ENCODE measurements around the gene LMNTD1.
"Not testable (repeated sequence)": the region's sequence is repeated elsewhere in the genome, so short reads cannot be mapped to it uniquely, and the experiment has no call there.

Gene LMNTD1

DNA sequence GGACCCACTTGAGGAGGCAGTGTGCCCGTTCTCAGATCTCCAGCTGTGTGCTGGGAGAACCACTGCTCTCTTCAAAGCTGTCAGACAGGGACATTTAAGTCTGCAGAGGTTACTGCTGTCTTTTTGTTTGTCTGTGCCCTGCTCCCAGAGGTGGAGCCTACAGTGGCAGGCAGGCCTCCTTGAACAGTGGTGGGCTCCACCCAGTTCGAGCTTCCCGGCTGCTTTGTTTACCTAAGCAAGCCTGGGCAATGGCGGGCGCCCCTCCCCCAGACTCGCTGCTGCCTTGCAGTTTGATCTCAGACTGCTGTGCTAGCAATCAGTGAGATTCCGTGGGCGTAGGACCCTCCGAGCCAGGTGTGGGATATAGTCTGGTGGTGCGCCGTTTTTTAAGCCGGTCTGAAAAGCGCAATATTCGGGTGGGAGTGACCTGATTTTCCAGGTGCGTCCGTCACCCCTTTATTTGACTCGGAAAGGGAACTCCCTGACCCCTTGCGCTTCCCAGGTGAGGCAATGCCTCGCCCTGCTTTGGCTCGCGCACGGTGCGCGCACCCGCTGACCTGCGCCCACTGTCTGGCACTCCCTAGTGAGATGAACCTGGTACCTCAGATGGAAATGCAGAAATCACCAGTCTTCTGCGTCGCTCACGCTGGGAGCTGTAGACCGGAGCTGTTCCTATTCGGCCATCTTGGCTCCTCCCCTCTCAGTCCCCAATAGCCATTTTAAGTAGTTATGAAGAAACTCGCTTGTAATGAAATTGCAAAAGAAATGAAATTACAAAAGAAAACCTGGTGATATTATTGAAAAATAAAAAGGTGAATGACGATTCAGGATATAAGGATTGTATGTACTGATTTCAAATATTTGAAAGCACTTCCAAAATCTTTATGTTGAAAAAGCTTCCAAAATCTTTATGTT lies 63.9 kb downstream of the LMNTD1 start:
- not testable (repeated sequence) for DNase-seq (ENCODE audit: low spot score)

DNA sequence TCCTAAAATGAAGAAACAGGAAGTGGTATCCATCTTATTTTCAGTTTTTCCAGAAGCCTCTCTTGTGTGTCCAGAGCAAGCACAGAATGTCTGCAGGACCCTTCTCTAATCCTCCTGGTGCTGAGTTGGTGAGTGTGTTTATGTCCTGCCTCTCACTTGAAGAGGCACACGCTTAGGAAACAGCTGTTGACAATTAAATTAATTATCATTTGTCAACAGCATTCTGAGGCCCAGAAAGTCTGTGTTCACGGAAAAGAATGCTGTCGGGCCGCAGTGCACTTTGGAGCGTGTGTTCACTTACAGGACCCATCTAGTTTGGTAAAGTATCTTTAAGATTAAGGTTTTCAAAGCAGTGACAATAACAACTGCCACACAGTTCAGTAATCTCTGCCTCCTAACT lies 70.5 kb downstream of the LMNTD1 start:
- DNase-seq (ENCODE audit: low spot score) = no peak

DNA sequence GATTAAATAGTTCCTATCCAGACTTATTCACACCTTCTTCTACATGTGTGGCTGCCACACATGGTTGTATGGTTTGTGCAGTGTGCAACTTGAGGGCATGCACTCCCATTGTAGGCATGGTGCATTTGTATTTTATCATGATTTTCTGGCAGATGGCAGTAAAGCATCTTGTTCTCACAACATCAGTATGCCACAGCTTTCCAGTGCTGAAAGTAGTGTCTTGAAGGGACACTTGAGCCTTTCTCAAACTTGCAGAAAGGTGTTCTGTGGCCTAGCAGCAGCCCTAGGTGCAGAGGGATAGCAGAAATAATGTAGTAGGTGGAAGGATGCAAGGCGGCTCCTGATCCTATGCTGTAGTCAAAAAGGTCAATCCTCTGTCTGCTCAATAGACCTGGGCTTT lies 72.9 kb downstream of the LMNTD1 start:
- DNase-seq (ENCODE audit: low spot score) = no peak

DNA sequence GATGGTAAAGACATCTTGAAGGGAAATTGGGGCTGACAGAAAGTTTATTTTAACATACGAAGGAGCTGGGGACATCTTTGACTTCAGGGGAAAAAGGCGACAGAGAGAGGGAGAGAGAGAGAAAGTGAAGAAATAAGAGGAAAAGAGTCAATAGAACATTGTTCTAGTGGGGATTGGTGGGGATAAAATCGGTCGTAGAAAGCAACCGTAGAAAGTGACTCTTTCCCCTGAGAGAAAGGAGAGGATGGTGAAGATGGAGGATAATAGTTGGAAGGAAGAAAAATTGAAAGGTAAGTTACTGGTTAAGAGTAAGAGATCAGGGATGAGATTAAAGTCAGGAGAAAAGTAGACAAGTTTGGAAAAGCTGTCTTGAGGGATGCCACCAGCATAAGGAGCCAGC lies 75.9 kb downstream of the LMNTD1 start:
- no peak for DNase-seq (ENCODE audit: low spot score)

DNA sequence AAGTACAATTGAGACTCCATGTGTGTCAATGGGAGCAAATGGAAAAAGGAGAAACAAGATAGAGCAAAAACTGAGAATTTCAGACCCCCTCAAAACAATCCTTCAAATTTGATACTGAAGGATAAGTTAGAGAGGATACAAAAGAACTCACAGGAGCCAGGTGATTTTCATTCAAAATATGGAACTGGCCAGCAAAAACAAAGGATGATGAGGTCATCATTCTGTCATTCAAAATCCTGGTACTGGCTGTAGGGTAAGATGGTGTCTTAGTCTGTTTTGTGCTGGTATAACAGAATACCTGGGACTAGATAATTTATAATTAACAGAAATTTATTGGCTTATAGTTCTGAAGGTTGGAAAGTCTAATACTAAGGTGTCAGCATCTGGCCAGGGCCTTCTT lies 80.6 kb downstream of the LMNTD1 start:
- no peak for DNase-seq (ENCODE audit: low spot score)

DNA sequence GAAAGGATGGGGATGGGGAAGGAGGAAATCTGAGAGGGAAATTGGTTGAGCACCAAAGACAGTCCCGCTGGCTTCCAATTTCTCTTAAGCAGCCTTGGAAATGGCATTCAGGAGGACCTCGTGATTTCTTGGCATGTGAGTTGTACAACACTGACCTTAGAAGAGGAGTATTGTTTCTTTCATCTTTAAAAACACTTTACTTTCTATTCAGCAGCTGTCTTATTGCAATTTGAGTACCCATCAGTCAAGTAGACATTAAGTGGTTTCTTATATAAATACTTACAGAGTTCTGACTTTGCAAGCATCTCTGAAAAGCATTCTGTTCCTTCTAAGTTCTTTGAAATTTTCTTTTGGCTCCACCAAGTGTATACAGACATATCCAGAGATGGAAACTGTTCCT lies 83.2 kb downstream of the LMNTD1 start:
- DNase-seq (ENCODE audit: low spot score) = no peak

DNA sequence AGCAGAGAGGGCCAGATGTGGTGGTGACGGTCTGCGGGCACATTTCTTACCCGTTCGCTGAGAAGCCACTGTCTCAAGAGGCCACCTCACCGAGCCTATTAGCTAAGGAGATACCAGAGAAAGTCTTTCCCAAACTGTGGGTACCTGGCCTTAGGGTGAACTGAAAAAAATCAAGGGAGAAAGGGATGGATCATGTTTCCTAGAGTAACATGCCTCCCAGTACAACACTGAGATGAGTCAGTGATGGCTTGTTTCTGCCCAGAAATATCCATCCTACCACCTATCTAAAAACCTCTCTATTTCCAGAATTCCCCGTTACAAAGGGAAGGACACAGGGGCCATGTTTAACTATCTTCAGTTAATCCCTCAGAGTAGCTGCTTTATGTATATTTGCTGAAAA lies 83.7 kb downstream of the LMNTD1 start:
- DNase-seq (ENCODE audit: low spot score) = no peak

DNA sequence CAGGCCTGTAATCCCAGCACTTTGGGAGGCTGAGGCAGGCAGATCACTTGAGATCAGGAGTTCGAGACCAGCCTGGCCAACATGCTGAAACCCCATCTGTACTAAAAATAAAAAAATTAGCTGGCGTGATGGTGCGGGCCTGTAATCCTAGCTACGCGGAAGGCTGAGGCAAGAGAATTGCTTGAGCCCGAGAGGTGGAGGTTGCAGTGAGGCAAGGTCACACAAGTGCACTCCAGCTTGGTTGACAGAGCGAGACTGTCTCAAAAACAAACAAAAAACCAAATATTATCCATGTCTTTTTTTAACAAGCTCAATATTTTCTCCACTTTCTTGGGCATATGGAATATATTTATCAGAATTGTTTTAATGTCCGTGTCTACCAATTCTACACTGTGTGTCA lies 89.6 kb downstream of the LMNTD1 start:
- DNase-seq (ENCODE audit: low spot score) = no peak

DNA sequence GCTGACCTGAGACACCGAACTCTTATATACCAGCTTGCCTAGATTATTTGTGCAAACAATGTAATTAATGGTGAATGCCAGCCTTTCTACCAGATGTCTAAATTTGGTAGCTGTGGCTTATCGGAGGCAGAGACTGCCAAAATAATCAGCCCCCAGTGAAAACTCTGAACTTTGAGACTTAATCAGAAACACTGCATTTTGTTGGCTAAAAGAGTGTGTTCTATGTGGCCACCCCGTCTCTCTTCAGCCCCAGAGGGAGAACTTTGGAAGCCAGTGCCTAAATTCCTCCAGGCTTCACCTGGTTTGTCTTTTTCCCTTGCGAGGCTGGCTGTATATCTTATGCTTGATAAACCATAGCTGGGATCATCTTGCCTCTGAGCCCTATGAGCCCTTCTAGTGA lies 90.1 kb downstream of the LMNTD1 start:
- DNase-seq (ENCODE audit: low spot score) = no peak

DNA sequence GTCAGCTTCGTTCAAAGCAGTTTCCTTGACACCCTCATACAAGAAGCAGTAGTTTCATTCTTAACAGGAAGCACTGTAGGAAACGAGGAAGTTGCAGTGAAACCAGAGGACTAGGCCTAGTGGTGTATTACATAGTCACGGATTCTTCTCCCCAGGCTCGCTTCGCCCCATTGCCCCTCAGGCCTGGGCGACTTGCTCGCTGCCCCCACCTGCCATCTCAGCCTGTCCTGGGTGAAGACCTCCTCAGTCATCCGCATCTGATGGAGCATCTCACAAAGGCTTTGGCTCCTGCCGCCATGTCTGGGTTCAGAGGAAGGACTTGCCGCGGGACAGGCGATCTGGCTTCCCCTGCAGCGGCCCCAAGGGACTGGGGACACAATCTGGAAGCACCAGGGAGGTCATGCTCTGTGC lies 93.5 kb downstream of the LMNTD1 start:
- DNase-seq (ENCODE audit: low spot score) = no peak

DNA sequence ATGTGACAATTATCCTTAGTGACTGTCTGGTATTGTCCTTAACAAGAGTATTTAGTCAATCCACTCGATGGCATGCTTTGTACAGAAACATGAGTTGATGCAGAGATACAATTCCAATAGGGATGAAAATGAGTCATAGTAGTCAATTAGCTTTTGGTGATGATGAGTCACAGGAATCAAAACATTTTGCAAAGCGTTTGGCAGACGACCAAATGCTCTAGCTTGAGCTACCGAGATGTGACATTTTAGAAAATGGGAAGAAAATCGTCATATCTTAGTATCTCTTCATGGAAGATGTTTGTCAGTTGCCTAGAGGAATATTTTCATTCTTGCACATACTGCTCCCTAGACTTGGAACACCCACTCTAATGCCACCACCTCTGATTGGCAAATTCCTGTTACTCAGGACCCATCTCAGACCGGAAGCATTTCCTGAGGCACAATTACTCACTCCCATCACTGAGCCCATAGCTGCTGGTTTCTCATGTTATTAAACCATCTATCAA lies 95.0 kb downstream of the LMNTD1 start:
- DNase-seq (ENCODE audit: low spot score) = no peak

DNA sequence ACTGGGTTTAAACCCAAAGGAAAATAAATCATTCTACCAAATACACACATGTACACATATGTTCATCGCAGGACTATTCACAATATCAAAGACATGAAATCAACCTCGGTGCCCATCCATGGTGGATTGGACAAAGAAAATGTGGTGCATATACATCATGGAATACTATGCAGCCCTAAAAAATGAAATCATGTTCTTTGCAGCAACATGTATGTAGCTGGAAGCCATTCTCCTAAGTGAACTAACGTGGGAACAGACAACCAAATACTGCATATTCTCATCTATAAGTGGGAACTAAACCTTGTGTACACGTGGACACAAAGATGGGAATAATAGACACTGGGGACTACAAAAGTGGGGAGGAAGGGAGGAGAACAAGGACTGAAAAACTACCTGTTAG lies 96.6 kb downstream of the LMNTD1 start:
- no peak for DNase-seq (ENCODE audit: low spot score)

DNA sequence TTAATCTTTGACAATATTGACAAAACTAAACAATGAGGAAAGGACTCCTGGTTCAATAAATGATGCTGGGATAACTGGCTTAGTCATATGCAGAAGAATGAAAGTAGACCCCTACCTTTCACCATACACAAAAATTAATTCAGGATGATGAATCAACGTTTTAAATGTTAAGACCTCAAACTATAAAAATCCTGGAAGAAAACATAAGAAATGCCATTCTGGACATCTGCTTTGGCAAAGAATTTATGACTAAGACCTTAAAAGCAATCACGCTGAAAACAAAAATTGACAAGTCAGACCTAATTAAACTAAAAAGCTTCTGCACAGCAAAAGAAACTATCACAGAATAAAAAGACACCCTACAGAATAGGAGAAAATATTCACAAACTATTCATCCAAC lies 97.4 kb downstream of the LMNTD1 start:
- no peak for DNase-seq (ENCODE audit: low spot score)

DNA sequence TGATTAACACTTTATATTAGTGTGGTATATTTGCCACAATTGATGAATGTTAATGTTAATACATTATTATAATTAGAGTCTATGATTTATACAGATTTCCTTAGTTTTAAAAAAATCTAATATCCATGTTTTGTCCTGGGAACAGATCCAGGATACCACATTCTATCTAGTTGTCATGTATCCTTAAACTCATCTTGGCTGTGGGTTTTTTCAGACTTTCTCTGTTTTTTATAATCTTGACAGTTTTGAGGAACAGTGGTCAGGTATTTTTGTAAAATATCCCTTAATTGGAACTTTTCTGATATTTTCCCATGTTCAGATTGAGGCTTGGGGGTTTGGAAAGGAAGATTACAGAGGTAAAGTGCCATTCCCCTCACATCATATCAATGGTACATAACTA lies 104.1 kb downstream of the LMNTD1 start:
- no peak for DNase-seq (ENCODE audit: low spot score)

DNA sequence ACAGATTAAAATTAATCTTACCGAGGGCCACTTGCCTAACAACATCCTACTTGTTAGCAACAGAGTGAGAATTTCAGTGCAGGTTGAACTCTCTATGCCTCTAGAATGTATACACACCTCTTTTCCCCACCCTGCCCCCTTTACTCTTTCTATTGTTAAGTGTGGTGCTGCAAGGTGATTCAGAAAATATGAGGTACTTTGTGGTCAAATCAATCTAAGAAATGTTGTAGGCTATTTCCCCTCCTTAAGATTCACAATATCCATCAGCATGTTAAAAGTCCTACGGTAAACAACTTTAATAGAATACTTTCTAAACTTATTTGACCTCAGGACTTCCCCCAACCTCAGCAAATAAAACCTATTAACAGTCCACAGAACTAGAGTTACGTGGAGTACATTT lies 106.0 kb downstream of the LMNTD1 start:
- no peak for DNase-seq (ENCODE audit: low spot score)

DNA sequence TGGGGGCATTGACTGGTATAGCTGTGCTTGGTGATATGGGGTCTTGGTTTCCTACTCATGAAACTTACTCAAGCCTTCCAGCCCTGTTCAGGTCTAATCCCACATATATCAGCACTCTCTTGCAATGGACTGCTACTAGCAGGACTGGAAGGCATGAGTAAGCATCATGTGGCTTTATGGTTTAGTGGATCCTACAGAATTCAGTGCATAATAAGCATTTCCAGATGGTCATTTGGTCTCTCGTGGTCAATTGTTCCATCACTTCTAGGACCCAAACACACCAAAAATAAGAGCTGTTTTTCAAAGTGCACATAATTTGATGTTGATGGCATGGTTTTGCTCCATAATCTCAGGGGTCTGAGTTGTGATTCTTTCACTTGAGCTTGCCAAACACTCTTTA lies 114.4 kb downstream of the LMNTD1 start:
- DNase-seq (ENCODE audit: low spot score) = no peak

DNA sequence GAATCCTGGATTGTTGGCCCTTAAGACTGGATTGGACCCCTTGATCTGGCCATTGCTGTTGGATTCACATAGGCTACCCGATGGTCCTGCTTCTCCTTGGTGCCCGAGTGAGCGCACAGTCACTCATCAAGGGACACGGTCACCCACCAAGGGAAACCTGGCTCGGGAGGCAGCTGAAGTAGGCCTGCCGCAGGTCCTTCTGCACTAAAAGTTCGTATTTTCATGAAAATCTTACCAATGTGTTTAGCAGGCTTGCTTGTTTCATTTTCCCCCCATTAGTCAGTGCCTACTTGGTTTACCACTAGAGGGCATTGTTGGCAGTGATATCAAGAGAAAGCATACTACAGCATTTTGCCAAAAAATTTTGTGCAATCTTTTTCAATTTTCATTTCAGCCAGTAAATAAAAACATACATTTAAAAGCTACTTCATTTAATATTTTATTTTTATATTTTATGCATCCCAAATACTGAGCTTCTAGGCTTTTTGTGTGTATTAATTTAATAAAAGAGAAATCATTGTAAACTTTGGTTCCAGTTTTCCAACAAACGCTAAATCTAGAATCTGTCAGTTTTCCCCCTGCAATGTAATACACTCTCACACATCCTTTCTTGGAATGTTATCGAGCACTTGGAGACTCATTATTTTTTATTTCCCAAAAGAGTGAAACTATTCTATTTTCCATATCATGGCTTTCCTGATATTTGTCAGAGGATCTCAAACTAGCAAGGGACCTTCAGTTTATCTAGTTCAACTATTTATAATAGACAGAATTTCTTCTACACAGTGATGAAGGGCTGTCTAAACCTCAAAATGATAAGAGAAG lies 116.7 kb downstream of the LMNTD1 start:
- peak; percentile 43 for DNase-seq (ENCODE audit: low spot score)

DNA sequence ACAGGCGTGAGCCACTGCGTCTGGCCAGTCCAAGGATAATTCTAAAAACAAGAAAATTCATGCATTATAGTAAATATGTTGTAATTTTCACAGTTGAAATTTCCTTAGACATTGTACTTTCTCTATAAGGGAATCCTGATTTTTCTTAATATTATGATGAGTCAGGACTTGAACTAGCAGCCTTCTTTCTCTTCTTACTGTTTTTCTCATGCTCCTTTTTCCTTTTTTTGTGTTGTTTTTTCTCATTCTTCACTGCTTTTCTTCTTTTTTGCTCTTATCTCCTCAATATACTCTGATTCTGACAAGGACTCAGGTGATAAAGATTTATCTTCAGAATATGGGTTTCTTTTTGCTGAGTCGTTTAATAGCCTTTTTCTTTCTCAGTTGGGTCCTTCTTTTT lies 117.7 kb downstream of the LMNTD1 start:
- DNase-seq (ENCODE audit: low spot score) = no peak

DNA sequence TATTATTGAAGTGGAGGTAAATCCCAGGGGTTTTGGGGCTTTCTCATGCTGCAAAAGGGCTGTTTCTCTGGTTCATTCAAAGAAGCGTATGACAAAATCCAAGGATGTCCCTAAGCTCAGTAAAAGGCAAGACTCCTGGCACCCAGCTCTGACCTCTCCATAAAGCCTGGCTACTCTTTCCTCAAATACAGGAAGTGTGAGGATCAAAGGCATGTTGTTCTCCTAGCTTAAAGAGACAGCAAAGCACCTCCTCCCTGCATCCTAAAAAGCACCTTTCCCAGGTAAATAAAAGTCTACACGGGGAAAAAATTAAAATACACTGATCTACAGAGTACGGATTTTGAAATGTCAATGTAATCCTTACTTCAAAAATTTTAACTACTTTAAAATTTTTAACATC lies 118.6 kb downstream of the LMNTD1 start:
- no peak for DNase-seq (ENCODE audit: low spot score)

DNA sequence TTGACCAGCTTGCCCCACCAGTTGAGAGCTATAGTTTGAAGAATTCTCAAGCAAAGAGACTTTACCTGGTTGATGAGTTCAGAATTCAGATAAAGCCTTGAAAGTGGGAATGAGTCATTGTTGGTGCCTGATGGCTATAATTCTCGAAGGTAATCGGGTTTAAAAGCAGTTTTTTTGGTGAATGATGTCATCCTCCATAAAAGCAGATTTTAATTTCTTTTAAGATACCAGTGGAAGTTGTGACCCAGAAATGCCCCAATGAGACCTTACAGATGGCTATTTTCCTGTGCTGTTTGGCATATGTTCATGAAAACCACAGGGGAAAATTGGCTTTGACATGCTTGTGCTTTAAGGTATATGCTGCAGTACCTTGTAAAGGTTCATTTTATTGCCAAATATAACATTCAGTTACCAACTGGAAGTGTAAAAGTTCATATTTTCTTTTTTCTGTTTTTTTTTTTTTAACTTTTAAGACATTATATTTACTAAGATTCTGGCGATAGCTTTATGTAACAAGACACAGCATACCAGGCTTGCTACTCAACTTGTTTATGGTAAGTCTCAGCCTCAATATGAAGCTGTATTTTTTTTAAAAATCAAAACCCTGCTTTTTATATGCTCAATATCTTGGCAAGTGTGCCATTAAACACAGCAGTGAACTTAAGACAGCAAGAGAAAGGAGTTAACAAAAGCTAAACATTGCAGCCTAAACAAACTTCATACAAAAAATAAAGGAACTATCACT lies 119.3 kb downstream of the LMNTD1 start:
- no peak for DNase-seq (ENCODE audit: low spot score)

DNA sequence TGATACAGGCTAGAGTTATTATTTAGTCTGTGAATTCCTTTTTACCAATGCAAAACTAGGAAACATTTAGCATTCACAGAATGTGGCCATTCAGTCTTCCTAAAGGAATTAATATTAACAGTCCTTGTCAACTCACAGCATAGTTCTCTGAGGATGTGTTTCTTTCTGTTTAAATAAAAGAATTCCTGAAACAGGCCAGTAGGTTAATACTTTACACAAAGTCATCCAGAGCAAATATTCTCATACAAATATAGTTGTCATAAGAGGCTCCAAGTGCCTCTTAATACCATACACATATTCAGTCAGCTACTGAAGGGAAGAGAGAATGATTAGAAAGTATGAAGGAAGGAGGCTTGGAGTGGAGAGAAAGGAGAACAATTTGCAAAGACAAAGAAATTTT lies 120.1 kb downstream of the LMNTD1 start:
- no peak for DNase-seq (ENCODE audit: low spot score)

Measured in HuH-7.5 (cell line).